HepG2 (cell line): ENCODE data around the gene HTR1D. TPM values are rescaled to one million over a fixed set of nuclear protein-coding genes. Genes with fewer than 3 reads are reported as not detected.

ENCODE experiments used
- ATAC-seq: fragments of 200-7000 bp; cut with Tn5 transposase; 3 replicates; pipeline ENCODE4 v1.9.1; 2020; ENCODE audit warnings: mild to moderate bottlenecking, moderate library complexity
- BruUV-seq: library from RNA; stranded (reverse); fragments of 400-500 nt; replicated peaks from 2 replicates; lab custom pipeline; 2021; lab: Mats Ljungman, UMichigan
- CTCF ChIA-PET: fragments of 300-600 bp; formaldehyde crosslinking; extraction: SDS; loops from one replicate; lab custom pipeline; 2021; ENCODE audit warnings: low total read pairs, inconsistent platforms, low intra/inter-chr PET ratio; lab: Yijun Ruan, JAX
- POLR2A ChIA-PET: fragments of 350-600 bp; sonication (Branson Sonifier 250); formaldehyde crosslinking; loops from one replicate; lab custom pipeline; 2020; ENCODE audit warnings: antibody characterized with exemption, inconsistent platforms; lab: Yijun Ruan, JAX
- DNase-seq: peaks from one replicate; pipeline ENCODE4 v3.0.0-alpha.2; 2015; ENCODE audit warnings: low spot score
- FAIRE-seq: peaks from 3 replicates; lab custom pipeline; 2011; peaks lifted over from hg19 to GRCh38; lab: Jason Lieb, UNC
- H2AFZ ChIP-seq: one replicate; pipeline ENCODE4 v1.6.1; 2011; ENCODE audit warnings: low read length, inconsistent platforms
- H3K27ac ChIP-seq: fragments of 300-600 bp; 3 replicates; pipeline ENCODE4 v1.8.0; 2011; ENCODE audit warnings: mixed run types, mild to moderate bottlenecking, mixed read lengths, low read length, inconsistent platforms; ENCODE audit not compliant: insufficient read depth; ENCODE audit errors: extremely low read length
- H3K27me3 ChIP-seq, 2 experiments: fragments of 200-600 bp in 1 of 2; 2 replicates in 1 of 2; 3 replicates in 1 of 2; pipeline versions ENCODE4 v1.6.0 to v1.8.0; 2011; ENCODE audit warnings: low read length in 2 of 2, mild to moderate bottlenecking in 2 of 2, moderate library complexity in 2 of 2, inconsistent platforms in 1 of 2; ENCODE audit not compliant: insufficient read depth in 2 of 2, control insufficient read depth in 1 of 2
- H3K36me3 ChIP-seq, 2 experiments: fragments of 200-600 bp in 1 of 2; replicated peaks in 1 of 2; 2 replicates in 1 of 2; 3 replicates in 1 of 2; pipeline versions ENCODE4 v1.5.1 to v1.8.0; 2011; ENCODE audit warnings: low read length in 2 of 2, inconsistent platforms in 1 of 2; ENCODE audit not compliant: insufficient read depth in 2 of 2, control insufficient read depth in 1 of 2
- H3K4me1 ChIP-seq: 2 replicates; pipeline ENCODE4 v1.5.1; 2012; ENCODE audit warnings: low read length, inconsistent platforms; ENCODE audit not compliant: insufficient read depth
- H3K4me2 ChIP-seq: 2 replicates; pipeline ENCODE4 v1.6.0; 2011; ENCODE audit warnings: low read depth, low read length, inconsistent platforms
- H3K4me3 ChIP-seq, 3 experiments: fragments of 200-600 bp in 1 of 3; sonication (generic), shearing (Covaris generic) in 1 of 3; replicated peaks in 1 of 3; 2 replicates each; pipeline ENCODE4 v1.5.1; 2011 to 2016; ENCODE audit warnings: low read length in 3 of 3, inconsistent platforms in 2 of 3, low read depth in 2 of 3, mild to moderate bottlenecking in 2 of 3, control low read depth in 1 of 3, mixed read lengths in 1 of 3; ENCODE audit not compliant: insufficient read depth in 1 of 3
- H3K79me2 ChIP-seq: one replicate; pipeline ENCODE4 v1.6.1; 2011; ENCODE audit warnings: low read length, inconsistent platforms; ENCODE audit not compliant: insufficient read depth
- H3K9ac ChIP-seq: 2 replicates; pipeline ENCODE4 v1.6.0; 2011; ENCODE audit warnings: mild to moderate bottlenecking, low read depth, low read length, inconsistent platforms; ENCODE audit not compliant: insufficient read depth
- H3K9me3 ChIP-seq: 2 replicates; pipeline ENCODE4 v1.5.1; 2012; ENCODE audit warnings: mild to moderate bottlenecking, low read length
- H4K20me1 ChIP-seq: 2 replicates; pipeline ENCODE4 v1.6.0; 2011; ENCODE audit warnings: inconsistent platforms, mild to moderate bottlenecking, low read length, moderate library complexity; ENCODE audit not compliant: insufficient read depth
- CBFB ChIP-seq: sonication (generic); formaldehyde crosslinking; IDR thresholded peaks from 2 replicates; pipeline ENCODE4 v1.4.0; 2020; ENCODE audit warnings: missing genetic modification reagents
- DPF2 ChIP-seq: sonication (generic); formaldehyde crosslinking; IDR thresholded peaks from 2 replicates; pipeline ENCODE4 v1.4.0; 2020; ENCODE audit warnings: mild to moderate bottlenecking, low read depth, missing genetic modification reagents, borderline replicate concordance
- HIVEP1 ChIP-seq: sonication (generic); formaldehyde crosslinking; IDR thresholded peaks from 2 replicates; pipeline ENCODE4 v1.4.0; 2020; ENCODE audit warnings: mild to moderate bottlenecking, missing genetic modification reagents
- IKZF1 ChIP-seq: fragments of 450-650 bp; IDR thresholded peaks from 2 replicates; pipeline ENCODE4 v1.7.1; 2016
- MEIS2 ChIP-seq: sonication (generic); formaldehyde crosslinking; IDR thresholded peaks from 2 replicates; pipeline ENCODE4 v1.9.0; 2021; ENCODE audit warnings: mild to moderate bottlenecking, missing genetic modification reagents
- MTF1 ChIP-seq: sonication (generic); formaldehyde crosslinking; IDR thresholded peaks from 2 replicates; pipeline ENCODE4 v1.5.0; 2020; ENCODE audit warnings: missing genetic modification reagents
- RARG ChIP-seq: sonication (generic); formaldehyde crosslinking; IDR thresholded peaks from 2 replicates; pipeline ENCODE4 v1.4.0; 2020; ENCODE audit warnings: low read depth, mild to moderate bottlenecking, missing genetic modification reagents
- SRSF9 ChIP-seq: fragments of 200-400 bp; formaldehyde crosslinking; IDR thresholded peaks from 2 replicates; pipeline ENCODE4 v1.6.1; 2018; ENCODE audit warnings: borderline replicate concordance, mild to moderate bottlenecking, low read depth, low read length; ENCODE audit not compliant: insufficient read depth, poor library complexity, severe bottlenecking
- TBX3 ChIP-seq: fragments of 450-650 bp; IDR thresholded peaks from 2 replicates; pipeline ENCODE4 v1.6.1; 2017; ENCODE audit warnings: antibody characterized with exemption, mild to moderate bottlenecking, inconsistent platforms, borderline replicate concordance
- YY1 ChIP-seq: IDR thresholded peaks from 2 replicates; pipeline ENCODE4 v1.6.1; 2011; ENCODE audit warnings: low read length, low read depth, moderate library complexity, mild to moderate bottlenecking; ENCODE audit not compliant: insufficient read depth, insufficient replicate concordance
- ZBTB21 ChIP-seq: sonication (generic); formaldehyde crosslinking; IDR thresholded peaks from 2 replicates; pipeline ENCODE4 v1.4.0; 2020; ENCODE audit warnings: missing genetic modification reagents
- ZFX ChIP-seq: sonication (generic); formaldehyde crosslinking; IDR thresholded peaks from 2 replicates; pipeline ENCODE4 v1.4.0; 2020; ENCODE audit warnings: mild to moderate bottlenecking, low read depth, missing genetic modification reagents, moderate library complexity
- ZNF335 ChIP-seq: sonication (generic); formaldehyde crosslinking; IDR thresholded peaks from 2 replicates; pipeline ENCODE4 v1.4.0; 2020; ENCODE audit warnings: missing genetic modification reagents
- ZNF367 ChIP-seq: sonication (generic); formaldehyde crosslinking; IDR thresholded peaks from 2 replicates; pipeline ENCODE4 v1.4.0; 2020; ENCODE audit warnings: missing genetic modification reagents, borderline replicate concordance
- WGBS: methylation state at CpG from one replicate; pipeline ENCODE4 v1.1.6; 2017; ENCODE audit warnings: low lambda C conversion rate; 5-methylcytosine and 5-hydroxymethylcytosine counted together
- in situ Hi-C: cut with HindIII; loops from 2 replicates; pipeline ENCODE4 v1.10.0; 2017; ENCODE audit warnings: low pct_unique_long_range_greater_than_20kb; ENCODE audit not compliant: extremely low pct_ligation_motif_present
- intact Hi-C: fragments of 100-400 bp; cut with micrococcal nuclease; formaldehyde crosslinking; loops from one replicate; pipeline ENCODE4 v1.10.0; 2022; ENCODE audit not compliant: unreplicated experiment
- polyA plus RNA-seq, 8 experiments: library from polyadenylated mRNA; depleted of rRNA in 3 of 8; stranded (reverse) in 7 of 8; unstranded in 1 of 8; fragments of >200 nt; fragmentation: Illumina TruSeq in 4 of 8; extraction: Trizol in 4 of 8; gene quantifications; 2 replicates each; pipeline versions ENCODE4 v1.2.1 to v1.2.3, GENCODE V29; 2011 to 2016; ENCODE audit warnings: low read depth in 4 of 8, missing spikeins in 1 of 8, mixed read lengths in 1 of 8; ENCODE audit not compliant: insufficient read depth in 1 of 8
- total RNA-seq, 5 experiments: library from RNA; depleted of rRNA; stranded (reverse); fragments of >200 nt; fragmentation: Illumina TruSeq; extraction: Trizol; gene quantifications; 2 replicates each; pipeline ENCODE4 v1.2.3, GENCODE V29; 2016; ENCODE audit warnings: low read depth in 1 of 5

Gene HTR1D
- total and polyA plus RNA-seq, 2 of the 13 experiments (the other 11 are each of a cell fraction or from before 2014, with no cell fraction given) = 0.04 to 0.07 TPM

DNA sequence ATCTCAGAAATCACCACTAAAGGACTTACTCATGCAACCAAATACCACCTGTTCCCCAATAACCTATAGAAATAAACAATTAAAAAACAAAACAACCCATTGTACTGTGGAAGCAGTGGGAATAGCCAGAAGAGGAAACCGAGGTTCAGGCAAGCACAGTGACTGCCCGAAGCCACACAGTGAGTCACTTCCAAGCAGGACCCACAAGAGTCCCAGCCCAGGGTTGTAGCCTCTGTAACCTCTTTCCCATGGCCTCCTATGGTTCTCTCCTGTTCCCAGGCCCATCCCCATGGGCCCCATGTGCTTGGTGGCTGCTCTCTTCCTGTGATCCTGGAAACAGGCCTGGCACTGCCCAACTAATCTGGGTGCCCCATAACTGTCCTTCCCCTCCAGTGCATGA, 29.0 kb upstream of the HTR1D start:
- POLR2A ChIA-PET = no interaction called here
- WGBS = 42% methylated on average over 2 of the region's 2 CpGs
- no peak overlapping the region for H3K27ac ChIP-seq
- no peaks in the 10 kb centered on the region for H3K79me2 ChIP-seq
- TF ChIP-seq ZNF335 = no peak
- TF ChIP-seq MEIS2 (CRISPR knock-in tag) = no peak
- no peak for TF ChIP-seq MTF1 (CRISPR knock-in tag)
- TF ChIP-seq SRSF9 = no peak
- TF ChIP-seq DPF2 = no peak
- no peak for TF ChIP-seq ZBTB21
- no peak for TF ChIP-seq RARG (CRISPR knock-in tag)
- no peak for TF ChIP-seq ZNF367 (CRISPR knock-in tag)
- TF ChIP-seq HIVEP1 = no peak
- TF ChIP-seq ZFX = no peak
- TF ChIP-seq YY1 = no peak
- TF ChIP-seq CBFB (CRISPR knock-in tag) = no peak
- no peak for TF ChIP-seq IKZF1
- no peak for TF ChIP-seq TBX3
- TF ChIP-seq, all 625 proteins: peak for 0
- Histone ChIP-seq H3K4me1 (peaks cover 16% of the 10 kb centered on the region), H3K36me3 (no peaks in the 10 kb centered on the region), H3K4me2 (no peak overlapping the region), H3K27me3 (peaks cover 1 to 3% of the 10 kb centered on the region in 2 experiments; a peak in 3 of 5 replicates), H2AFZ (no peak overlapping the region), H4K20me1 (no peaks in the 10 kb centered on the region), H3K4me3 (no peak overlapping the region), H3K9ac (no peak overlapping the region), H3K9me3 (no peaks in the 10 kb centered on the region)
- intact Hi-C loops (no loop called here), in situ Hi-C loops (no loop called here)
- BruUV-seq = no TSS peak
- CTCF ChIA-PET = no interaction called here
- FAIRE-seq = no peak
- no peak for DNase-seq
- ATAC-seq = no peak; the same call in 2 of the 3 replicates
